HG03378 (cell line): ENCODE data around the gene MAP3K12.
"Not testable (repeated sequence)": the region's sequence is repeated elsewhere in the genome, so short reads cannot be mapped to it uniquely, and the experiment has no call there.

Experiments
- ATAC-seq: cut with Tn5 transposase; IDR thresholded peaks from one replicate; pipeline ENCODE4 v1.9.1; 2021; ENCODE audit warnings: mild to moderate bottlenecking, moderate library complexity; ENCODE audit not compliant: unreplicated experiment

MAP3K12 gene, protein sequence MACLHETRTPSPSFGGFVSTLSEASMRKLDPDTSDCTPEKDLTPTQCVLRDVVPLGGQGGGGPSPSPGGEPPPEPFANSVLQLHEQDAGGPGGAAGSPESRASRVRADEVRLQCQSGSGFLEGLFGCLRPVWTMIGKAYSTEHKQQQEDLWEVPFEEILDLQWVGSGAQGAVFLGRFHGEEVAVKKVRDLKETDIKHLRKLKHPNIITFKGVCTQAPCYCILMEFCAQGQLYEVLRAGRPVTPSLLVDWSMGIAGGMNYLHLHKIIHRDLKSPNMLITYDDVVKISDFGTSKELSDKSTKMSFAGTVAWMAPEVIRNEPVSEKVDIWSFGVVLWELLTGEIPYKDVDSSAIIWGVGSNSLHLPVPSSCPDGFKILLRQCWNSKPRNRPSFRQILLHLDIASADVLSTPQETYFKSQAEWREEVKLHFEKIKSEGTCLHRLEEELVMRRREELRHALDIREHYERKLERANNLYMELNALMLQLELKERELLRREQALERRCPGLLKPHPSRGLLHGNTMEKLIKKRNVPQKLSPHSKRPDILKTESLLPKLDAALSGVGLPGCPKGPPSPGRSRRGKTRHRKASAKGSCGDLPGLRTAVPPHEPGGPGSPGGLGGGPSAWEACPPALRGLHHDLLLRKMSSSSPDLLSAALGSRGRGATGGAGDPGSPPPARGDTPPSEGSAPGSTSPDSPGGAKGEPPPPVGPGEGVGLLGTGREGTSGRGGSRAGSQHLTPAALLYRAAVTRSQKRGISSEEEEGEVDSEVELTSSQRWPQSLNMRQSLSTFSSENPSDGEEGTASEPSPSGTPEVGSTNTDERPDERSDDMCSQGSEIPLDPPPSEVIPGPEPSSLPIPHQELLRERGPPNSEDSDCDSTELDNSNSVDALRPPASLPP

DNA sequence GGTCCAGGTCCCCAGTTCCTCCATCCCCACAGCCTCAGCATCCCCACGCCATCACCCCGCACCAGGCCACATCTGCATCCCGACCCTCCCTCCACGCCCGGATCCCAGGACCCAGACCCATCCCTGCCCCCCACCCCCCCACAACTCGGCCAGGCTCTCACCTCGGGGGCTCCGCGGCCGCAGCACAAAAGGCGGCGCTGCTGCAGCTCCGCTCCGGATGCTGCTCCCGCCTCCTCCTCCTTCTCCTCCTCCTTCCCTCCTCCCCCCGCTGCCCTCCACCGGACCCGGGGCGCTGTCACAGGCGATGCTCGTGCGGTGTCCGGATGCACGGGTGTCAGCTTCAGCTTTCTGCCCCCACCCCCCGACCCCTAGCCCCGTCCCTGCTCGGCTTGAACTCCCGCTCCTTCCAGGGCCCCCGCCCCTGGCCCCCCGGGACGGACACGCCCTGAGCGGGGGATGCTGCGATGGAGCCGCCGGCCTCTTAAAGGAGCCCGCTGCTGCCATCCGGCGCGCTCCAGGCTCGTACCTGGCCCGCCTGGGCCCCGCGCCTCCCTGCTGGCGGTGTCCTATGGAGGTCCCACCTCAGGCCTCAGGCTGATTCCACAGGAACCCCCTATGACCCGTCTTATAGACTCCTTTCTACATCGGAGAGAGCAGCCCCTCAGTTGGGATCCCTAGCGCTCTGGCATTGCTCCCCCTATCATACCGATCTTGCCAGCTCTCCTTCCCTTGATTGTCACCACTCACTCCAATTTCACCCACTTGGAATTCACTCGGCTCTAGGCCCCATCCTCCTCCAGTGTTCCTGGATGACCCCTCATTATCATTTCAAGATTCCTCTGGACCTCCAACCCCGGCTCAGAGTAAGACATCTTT is at the start of gene MAP3K12:
MAP3K12 (minus strand) TSS at position 193 of the 876 bp plus-strand sequence. CDS start 12,067 bp downstream, outside the sequence.
- ATAC-seq, result no peak

DNA sequence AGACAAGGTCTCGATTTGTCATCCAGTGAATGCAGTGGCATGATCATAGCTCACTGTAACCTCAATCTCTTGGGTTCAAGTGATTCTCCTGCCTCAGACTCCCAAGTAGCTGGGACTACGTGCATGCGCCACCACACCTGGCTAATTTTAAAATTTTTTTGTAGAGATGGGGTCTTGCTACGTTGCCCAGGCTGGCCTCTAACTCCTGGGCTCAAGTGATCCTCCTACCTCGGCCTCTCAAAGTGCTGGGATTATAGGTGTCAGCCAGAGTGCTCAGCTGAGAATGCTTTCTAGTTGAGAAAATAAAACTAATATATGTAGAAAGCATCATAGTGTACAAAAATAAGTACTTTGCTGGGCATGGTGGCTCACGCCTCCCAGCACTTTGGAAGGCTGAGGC is 49.1 kb upstream of the MAP3K12 start:
- not testable (repeated sequence) for ATAC-seq

DNA sequence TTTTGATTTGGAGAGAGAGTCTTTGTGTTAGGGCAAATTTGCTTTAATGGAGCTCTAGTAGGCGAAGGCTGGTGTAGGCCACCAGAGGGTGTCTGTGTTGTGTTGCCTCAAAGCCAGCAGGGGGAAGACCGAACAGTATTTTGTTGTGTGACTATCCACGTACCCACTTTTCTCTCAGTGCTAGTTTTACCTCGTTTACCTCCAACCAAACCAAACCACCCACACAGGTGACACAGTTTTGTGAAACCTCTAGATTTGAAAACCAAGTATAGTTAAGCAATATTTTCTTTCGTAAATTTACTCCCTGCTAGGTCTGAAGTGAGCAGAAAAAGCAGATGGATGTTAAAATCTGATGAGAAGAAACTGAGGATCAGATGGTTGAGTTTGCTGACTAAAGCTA is 44.3 kb upstream of the MAP3K12 start:
- no peak for ATAC-seq

DNA sequence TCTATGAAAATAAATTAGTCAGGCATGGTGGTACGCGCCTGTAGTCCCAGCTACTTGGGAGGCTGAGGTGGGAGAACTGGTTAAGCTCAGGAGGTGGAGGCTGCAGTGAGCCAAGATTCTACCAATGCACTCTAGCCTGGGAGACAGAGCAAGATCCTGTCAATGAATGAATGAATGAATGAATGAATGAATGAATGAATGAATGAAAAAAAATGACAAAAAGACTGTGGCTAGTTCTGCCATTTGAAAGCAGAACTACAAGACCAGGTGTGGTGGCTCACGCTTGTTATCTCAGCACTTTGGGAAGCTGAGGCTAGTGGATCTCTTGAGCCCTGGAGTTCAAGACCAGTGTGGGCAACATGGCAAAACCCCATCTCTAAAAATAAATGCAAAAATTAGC is 40.3 kb upstream of the MAP3K12 start:
- ATAC-seq, result no peak

DNA sequence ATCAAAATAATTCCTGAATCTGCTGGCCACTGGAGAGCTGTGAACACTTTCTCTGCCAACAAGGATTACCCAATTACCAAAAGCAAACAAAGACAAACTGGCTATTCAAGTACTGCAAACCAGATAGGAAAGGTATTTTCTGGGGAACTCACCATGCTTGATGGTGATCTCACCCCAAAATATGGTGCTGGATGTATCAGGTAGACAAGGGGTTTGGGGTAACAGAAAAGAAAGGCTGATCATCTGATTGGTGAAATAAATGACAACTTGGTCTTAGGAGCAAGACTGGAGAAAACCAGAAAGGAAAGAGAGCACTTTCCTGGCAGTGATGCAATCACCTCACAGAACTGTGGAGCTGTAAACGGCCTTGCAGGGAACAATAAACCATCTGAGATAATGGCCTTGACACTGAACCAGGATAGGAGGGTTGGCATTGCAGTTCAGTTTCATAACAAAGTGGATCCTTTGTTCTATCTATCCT is 39.0 kb upstream of the MAP3K12 start:
- ATAC-seq, result no peak

DNA sequence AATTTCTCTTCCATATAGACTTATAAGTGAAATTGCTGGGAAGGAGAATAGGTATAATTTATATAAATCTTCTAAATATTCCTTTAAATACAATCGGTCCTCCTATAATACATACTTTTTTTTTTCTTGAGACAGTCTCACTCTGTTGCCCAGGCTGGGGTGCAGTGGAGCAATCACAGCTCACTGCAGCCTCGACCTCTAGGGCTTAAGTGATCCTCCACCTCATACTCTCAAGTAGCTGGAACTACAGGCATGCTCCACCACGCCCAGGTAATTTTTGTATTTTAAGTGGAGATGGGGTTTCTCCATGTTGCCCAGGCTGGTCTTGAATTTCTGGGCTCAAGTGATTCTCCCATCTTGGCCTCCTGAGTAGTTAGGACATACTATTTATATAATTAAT is 37.7 kb upstream of the MAP3K12 start:
- no peak for ATAC-seq

DNA sequence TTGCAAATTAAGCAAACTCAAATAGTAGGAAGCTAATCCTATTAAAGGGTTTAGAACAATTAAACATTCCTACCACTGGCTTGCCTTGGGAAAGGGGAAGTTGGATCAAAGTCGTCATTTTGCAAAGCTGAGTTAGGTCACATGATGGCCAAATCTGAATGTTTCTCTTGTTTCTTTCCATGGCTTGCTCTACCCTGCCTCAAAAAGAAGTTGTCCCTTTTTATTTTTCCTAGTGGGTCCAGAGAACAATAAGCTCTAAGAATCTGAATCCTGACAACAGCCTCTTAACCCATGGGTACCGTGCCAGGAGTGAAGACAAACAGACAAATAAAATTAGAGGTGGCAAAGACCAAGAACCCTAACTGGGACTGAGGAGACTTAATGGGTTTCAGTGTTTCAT is 34.2 kb upstream of the MAP3K12 start:
- ATAC-seq, result no peak

DNA sequence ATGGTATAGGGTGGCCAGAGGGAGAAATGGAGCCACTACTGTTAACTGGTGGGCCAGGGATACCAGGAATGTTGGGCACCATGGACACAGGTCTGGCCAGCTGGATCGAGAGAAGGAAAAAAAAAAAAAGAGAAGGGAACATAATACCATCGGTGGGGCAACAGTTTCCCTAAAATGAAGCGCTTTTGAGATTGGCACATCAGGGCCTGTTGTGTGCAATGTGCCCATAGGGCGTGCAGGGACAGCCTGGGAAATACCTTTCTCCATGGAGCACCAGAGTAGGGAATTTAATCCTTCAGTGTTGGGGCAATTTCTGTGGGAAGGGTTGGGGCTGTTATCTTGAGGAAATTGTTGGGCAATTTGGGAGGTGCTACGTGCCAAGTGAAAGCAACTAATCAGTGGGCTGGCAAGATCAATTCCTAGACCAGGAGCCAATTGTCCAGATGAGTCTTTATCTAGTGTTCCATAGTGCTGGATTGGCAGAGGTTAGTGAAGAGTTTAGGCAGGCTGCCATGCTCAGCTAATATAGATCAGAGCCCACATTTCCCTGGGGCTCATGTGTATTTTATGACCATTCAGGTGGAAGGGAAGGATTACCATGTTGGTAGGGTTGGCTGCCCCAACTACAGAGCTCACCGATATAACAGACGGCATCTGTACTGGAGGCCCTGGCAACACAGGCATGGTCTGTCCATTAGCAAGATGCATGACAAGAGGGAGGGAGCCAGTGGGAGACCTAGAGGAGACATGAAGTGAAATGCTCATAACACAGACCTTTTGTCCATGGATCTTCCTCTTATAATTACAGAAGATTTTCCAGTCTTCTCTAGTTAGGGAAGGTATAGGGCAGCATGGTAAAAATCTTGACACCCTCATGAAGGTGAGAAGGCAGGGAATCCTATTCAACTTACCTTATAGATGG is 33.5 kb upstream of the MAP3K12 start:
- no peak for ATAC-seq

DNA sequence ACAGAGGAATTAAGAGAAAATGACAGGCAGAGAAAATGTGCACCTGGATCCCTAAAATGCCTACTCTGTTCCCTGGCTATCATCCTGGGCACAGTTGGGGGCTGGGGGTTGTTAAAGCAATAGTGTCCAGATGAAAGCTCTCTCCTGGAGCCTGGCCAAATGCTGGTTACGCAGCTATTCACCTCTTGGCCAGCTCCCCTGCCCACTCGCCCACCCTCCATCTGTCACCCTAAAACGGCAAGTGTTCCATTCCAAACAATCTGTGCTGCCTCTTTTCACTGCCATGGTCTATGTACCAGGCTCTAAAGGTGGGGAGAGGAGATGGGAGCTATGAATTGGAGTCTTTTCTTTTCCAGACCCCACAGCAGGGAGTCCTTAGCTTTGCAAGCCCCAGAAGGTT is 32.8 kb upstream of the MAP3K12 start:
- no peak for ATAC-seq

DNA sequence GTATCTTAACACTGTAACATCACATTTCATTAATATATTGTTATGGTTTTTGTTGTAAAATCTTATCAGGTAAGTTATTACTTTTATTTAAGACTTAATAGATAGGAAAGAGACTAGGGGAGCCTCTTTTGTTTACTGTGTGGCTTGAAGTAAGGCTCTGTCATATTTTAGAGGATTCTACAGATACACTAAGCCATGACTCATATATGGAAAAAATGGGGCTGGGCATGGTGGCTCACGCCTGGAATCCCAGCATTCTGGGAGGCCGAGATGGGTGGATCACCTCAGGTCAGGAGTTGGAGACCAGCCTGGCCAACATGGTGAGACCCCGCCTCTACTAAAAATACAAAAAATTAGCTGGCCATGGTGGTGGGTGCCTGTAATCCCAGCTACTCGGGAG is 31.7 kb upstream of the MAP3K12 start:
- ATAC-seq, result no peak

DNA sequence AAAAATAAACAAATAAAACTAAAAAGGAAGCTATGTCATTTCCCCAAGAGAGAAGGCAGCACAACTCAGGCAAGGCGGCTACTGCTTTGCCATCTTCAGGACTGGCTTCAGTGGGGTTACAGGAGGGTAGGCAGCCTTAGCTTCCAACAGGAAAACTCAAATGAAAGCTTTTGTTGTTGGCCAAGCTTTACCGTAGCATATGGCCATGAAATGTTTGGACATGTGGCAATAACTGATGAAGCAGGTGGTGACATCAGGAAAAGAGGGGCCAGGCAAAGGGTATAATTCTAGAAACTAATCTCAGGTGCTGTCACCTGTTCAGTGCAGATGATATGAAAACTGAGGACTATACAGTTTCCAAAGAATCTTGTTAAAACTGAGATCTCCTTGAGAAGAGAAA is 30.8 kb upstream of the MAP3K12 start:
- ATAC-seq, result no peak

DNA sequence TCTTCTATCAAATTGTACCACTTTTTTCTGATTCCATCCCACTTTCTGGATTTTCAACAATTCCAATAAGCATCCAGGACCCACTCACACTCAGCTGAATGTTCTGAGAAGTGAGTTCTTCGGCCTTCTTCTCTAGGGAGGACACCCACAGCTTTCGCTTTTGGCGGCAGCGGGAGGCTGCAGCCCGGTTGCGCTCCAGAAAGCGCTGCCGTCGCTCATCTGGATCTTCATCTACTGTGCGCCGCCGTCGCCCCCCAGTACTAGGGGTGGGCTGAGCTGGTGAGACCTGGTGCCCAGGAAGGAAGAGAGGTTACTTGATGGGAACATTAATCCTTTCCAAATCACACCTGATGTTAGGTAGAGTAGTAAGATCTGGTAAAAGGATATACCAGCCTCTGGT is 25.2 kb upstream of the MAP3K12 start:
- no peak for ATAC-seq

DNA sequence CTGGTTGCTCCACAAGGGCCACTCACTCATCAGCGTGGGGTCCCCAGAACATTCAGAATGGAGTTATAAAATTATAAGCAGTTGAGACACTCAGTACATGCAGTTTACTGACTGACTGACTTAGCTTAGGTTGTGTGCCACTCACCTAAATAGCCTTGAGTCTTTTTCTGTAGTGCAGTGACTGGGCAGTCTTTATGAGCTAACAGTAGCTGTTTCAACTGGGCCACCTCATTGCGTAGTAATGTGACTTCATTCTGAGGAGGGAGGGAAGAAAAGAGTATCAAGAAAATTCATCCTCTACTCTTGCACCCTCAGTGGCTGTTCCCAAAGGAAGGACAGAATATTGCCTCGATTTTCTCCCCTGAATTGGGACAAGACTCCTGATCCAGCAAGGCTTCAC is 23.9 kb upstream of the MAP3K12 start:
- ATAC-seq, result no peak

DNA sequence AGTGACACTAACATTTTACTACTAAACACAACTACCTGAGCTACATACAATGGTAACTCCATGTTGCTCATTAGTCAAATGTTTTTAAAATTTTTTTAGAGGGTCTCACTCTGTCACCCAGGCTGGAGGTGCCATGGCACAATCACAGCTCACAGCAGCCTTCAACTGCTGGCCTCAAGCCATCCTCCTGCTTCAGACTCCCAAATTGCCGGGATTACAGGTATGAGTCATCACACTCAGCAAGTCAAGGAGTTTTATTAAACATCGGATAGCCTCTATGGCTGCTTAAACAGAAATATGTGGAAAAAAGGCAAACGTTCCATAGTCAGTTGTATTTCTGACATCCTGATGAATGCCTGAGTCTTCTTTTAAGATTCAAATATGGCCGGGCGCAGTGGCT is 19.1 kb upstream of the MAP3K12 start:
- ATAC-seq, result no peak

DNA sequence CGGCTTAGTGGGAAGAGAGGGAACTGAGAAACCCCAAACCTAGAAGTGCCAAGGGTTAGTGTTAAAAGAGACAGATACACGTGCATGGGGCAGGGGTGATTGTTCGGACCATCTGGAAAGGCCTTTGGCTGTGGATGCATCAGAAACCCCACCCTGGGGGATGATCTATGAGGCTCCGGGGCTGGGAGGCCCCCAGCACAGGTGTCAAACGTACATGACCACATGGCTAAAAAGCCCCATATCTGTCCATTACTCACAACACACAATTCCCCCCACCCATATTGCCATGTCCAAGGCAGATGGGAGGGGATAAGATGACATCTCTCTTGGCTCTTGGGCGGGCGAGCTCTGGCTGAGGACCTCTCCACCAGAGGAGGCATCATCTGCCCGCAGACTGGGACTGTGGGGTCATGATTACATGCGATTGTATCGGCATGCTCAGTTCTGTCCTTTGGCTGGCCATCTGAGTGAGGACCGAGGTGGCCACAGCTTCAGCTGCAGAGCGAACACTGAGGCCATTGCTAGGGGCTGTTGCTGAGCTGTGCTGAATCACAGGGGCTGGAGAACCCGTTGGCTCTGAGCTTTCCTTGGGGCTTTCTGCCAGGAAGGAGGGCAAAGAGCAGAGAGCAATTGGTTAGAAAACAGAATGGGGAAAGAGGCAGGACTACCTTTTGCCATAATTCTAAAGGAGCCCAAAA is 17.6 kb upstream of the MAP3K12 start:
- ATAC-seq, result no peak

DNA sequence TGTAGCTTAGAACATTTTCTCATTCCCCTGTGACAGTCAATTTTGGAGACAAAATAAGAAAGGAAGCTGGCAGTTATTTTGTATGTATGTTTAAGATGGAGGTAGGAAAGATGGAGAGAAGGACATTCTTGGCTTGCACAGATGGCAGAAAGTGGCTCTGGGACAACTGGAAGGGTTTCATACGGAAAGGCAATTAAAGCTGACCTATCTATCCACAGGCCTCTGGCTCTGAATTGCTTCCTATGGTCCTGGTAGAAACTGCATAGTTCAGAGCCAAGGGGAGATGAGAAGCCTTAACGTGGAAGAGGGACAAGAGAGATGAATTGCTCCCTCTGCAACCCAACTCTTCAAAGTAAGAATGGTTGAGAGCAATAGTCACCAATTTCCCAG is 16.0 kb upstream of the MAP3K12 start:
- ATAC-seq, result no peak

DNA sequence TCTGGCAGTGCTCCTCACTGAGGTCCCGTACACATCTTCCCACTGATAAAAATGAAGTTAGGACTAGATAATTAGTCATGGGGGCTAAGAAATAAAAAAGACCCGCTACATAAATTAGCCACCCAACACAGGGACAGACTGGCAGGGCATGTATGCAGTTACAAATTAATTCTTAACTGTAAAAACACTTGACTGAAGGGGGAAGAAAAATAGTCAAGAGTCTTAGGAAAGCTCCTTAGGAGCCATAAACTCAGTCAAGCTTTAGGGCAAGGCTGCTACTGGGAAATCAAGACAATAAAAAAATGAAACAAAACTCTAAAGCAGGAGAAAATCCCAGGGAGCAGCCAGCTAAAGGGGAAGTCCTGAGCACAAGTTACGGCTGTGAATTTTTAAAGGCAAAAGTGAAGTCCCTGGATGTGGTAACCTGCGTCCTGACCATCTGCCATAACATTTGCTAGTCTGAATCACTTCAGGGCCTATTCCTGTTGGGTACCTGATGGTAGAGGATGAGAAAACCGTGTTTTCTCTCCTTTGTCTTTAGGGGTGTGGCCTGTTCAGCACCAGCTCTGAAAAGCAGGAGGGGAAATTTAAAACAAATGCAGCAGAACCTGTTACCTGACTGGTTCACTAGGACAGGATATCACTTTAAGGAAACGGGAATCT is 15.5 kb upstream of the MAP3K12 start:
- ATAC-seq, result no peak

DNA sequence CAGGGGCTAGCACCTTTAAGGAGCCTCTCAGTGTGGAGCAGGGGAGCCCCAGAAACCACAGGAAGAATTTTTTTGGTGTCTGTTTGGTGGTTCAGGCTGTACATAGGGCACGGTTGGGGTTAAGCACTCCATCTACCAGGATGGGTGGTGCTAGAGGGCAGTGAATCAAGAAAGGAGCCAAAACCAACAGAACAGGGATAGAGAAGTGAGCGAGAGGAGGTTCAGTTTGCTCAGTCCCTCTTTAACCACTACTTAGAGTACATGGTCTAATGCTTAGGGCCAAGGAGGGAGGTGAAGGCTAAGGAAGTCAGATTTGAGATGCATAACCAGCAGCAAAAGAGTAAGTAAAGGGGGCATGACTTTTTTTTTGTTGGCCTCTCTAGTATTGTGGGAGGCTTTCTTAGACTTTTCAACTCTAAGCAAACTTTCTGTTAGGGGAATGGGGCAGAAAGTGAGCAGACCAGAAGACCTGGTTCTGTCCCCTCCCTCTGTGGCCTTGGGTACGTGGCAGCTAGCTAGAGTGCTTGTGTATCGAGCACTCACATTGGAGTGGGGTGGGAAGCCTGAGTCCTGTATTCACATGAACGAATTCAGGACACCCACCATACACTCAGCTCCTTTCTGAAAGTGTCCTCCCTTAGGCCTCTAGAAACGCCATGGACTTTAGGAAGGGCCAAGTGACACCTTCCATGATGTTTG is 14.6 kb upstream of the MAP3K12 start:
- ATAC-seq, result no peak
